MG63 (cell line): ENCODE measurements around the gene NEO1. TPM values are rescaled to one million over a fixed set of nuclear protein-coding genes. Genes with fewer than 3 reads are reported as not detected.

ENCODE experiments used
- DNase-seq: peaks from one replicate; pipeline ENCODE4 v3.0.0-alpha.2; 2020
- H3K27me3 ChIP-seq: fragments of 250-450 bp; sonication (Bioruptor Pico); 2 replicates; pipeline ENCODE4 v1.5.1; 2020; ENCODE audit warnings: mild to moderate bottlenecking, moderate library complexity
- H3K36me3 ChIP-seq: fragments of 250-450 bp; sonication (Bioruptor Pico); 2 replicates; pipeline ENCODE4 v1.5.1; 2020; ENCODE audit warnings: mild to moderate bottlenecking, moderate library complexity
- H3K4me3 ChIP-seq: fragments of 250-450 bp; sonication (Bioruptor Pico); 2 replicates; pipeline ENCODE4 v1.5.1; 2020; ENCODE audit warnings: mild to moderate bottlenecking, moderate library complexity
- H3K9me3 ChIP-seq: fragments of 250-450 bp; sonication (Bioruptor Pico); 2 replicates; pipeline ENCODE4 v1.5.1; 2020; ENCODE audit warnings: mild to moderate bottlenecking, moderate library complexity
- total RNA-seq: library from RNA; depleted of rRNA; stranded (reverse); fragments of >200 nt; shearing (Covaris generic); gene quantifications from 2 replicates; pipeline ENCODE4 v1.2.3, GENCODE V29; 2014; ENCODE audit warnings: low replicate concordance

Gene NEO1
- total RNA-seq, 1 experiment from 2014 or later = 2.2 TPM

GRCh38 chr15:73329501-73330200, 277.4 kb downstream of the NEO1 start:
- DNase-seq = no peak
- no peak overlapping the region for H3K4me3 ChIP-seq
- H3K27me3 ChIP-seq = no peaks in the 10 kb centered on the region
- no peaks in the 10 kb centered on the region for H3K9me3 ChIP-seq
- H3K36me3 ChIP-seq = no peaks in the 10 kb centered on the region

GRCh38 chr15:73330206-73331051, 278.2 kb downstream of the NEO1 start:
- Histone ChIP-seq H3K9me3 (no peaks in the 10 kb centered on the region), H3K27me3 (no peaks in the 10 kb centered on the region), H3K4me3 (no peak overlapping the region), H3K36me3 (no peaks in the 10 kb centered on the region)
- DNase-seq = no peak

DNA sequence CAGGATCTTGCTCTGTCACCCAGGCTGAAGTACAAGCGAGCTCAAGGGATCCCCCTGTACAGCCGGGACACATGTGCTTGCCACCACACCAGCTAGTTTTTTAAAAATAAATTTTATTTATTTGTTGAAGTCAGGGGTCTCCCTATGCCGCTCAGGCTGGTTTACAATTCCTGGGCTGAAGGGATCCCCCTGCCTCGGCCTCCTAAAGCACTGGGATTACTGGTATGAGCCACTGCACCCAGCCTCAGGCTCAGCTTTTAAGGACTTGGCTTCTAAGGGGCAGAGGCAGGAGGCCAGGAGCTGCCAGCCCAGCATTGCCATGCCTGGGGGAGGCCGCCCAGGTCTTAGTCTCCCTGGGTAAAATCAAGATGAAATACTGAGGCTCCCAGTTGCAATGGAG, 279.2 kb downstream of the NEO1 start:
- no peaks in the 10 kb centered on the region for H3K36me3 ChIP-seq
- no peak overlapping the region for H3K4me3 ChIP-seq
- H3K9me3 ChIP-seq = no peaks in the 10 kb centered on the region
- H3K27me3 ChIP-seq = no peaks in the 10 kb centered on the region
- DNase-seq = no peak

DNA sequence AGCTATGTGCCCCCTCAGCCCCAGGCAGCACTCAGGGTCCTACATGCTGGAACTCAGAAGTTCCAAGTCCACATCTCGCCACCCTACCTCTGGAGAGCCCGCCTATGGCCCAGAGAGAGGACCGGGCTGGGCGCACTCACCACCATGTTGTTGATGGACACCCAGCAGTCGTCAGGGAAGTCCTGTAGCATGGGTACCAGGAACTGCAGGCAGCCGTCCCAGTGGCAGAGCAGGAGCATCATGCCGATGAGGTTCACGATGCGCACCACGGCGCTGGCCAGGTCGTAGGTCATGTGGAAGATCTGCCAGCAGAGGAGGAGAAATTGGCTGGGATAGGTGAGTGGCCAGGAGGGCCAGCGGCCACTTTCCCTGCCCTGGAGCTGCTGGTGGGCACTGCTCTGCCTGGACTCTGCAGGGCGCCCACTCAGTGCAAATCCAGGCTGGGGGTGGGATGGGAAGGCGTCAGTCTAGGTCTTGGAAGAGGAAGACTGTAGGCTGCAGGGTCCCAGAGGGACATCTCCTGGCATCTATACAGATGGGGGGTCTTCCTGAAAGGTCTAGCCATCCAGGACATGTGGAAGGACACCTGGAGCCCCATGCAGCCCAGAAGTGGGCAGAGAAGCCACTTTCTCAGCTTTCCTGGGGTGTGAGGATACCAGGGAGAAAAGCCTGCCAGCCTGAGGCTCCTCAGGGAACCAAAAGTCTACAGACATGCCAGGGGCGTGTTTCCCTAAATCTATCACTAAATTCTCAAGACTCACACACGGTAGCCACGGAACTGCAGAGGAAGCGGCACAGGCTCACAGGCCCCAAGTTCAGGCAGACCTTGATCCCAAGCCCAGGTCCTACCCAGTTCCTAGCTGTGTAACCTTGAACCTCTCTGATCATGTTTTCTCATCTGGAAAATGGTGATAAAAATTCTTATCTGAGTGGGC, 280.0 kb downstream of the NEO1 start:
- Histone ChIP-seq H3K27me3 (no peaks in the 10 kb centered on the region), H3K9me3 (no peaks in the 10 kb centered on the region), H3K4me3 (no peak overlapping the region), H3K36me3 (no peaks in the 10 kb centered on the region)
- DNase-seq = no peak

GRCh38 chr15:73333001-73333400, 280.7 kb downstream of the NEO1 start:
- no peak overlapping the region for H3K4me3 ChIP-seq
- no peak for DNase-seq
- no peaks in the 10 kb centered on the region for H3K27me3 ChIP-seq
- H3K36me3 ChIP-seq = no peaks in the 10 kb centered on the region
- no peaks in the 10 kb centered on the region for H3K9me3 ChIP-seq

GRCh38 chr15:73334086-73334485, 281.8 kb downstream of the NEO1 start:
- no peak overlapping the region for H3K4me3 ChIP-seq
- H3K27me3 ChIP-seq = no peaks in the 10 kb centered on the region
- no peaks in the 10 kb centered on the region for H3K9me3 ChIP-seq
- no peak for DNase-seq
- no peaks in the 10 kb centered on the region for H3K36me3 ChIP-seq

- Histone ChIP-seq H3K4me3 (no peak overlapping the region), H3K36me3 (no peaks in the 10 kb centered on the region), H3K27me3 (no peaks in the 10 kb centered on the region), H3K9me3 (no peaks in the 10 kb centered on the region)
- DNase-seq = no peak
Observed at GRCh38 chr15:73335026-73335425, 282.8 kb downstream of the NEO1 start.

- no peaks in the 10 kb centered on the region for H3K36me3 ChIP-seq
- no peak overlapping the region for H3K4me3 ChIP-seq
- H3K9me3 ChIP-seq = no peaks in the 10 kb centered on the region
- DNase-seq = no peak
- H3K27me3 ChIP-seq = no peaks in the 10 kb centered on the region
Observed at GRCh38 chr15:73335471-73335870, 283.2 kb downstream of the NEO1 start.

- H3K36me3 ChIP-seq = no peaks in the 10 kb centered on the region
- no peaks in the 10 kb centered on the region for H3K9me3 ChIP-seq
- no peak overlapping the region for H3K4me3 ChIP-seq
- DNase-seq = no peak
- H3K27me3 ChIP-seq = no peaks in the 10 kb centered on the region
Observed at GRCh38 chr15:73336756-73337155, 284.5 kb downstream of the NEO1 start.

DNA sequence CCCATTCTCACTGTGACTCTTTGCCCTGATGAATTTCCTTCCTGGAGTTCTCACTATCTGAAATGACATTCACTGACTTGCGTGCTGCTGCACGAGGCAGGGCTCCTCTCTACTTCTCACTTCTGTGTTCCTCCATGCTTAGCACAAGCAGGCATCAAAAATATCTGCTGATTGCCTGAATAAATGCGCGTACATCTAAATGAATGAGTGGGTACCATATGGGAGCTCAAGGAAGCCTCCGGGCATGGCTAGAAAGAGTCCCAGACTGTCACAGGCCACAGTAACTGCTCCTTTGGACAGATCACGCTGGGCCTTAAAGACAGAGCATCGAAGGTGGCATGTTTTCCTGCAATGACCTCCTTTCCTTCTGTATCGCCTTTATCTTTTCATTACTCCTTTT, 284.9 kb downstream of the NEO1 start:
- H3K27me3 ChIP-seq = no peaks in the 10 kb centered on the region
- H3K4me3 ChIP-seq = no peak overlapping the region
- no peaks in the 10 kb centered on the region for H3K9me3 ChIP-seq
- no peak for DNase-seq
- H3K36me3 ChIP-seq = no peaks in the 10 kb centered on the region

GRCh38 chr15:73338058-73338457, 285.8 kb downstream of the NEO1 start:
- Histone ChIP-seq H3K36me3 (no peaks in the 10 kb centered on the region), H3K27me3 (no peaks in the 10 kb centered on the region), H3K9me3 (0 out of 2 replicates have a peak, but pooled peaks cover 2% of the 10 kb centered on the region), H3K4me3 (no peak overlapping the region)
- no peak for DNase-seq

GRCh38 chr15:73338606-73339374, 286.5 kb downstream of the NEO1 start:
- H3K27me3 ChIP-seq = no peaks in the 10 kb centered on the region
- no peaks in the 10 kb centered on the region for H3K36me3 ChIP-seq
- 0 out of 2 replicates have a peak, but pooled peaks cover 2% of the 10 kb centered on the region for H3K9me3 ChIP-seq
- no peak overlapping the region for H3K4me3 ChIP-seq
- no peak for DNase-seq

- H3K4me3 ChIP-seq = no peak overlapping the region
- no peak for DNase-seq
Observed at GRCh38 chr15:73340502-73341192, 288.4 kb downstream of the NEO1 start.

DNA sequence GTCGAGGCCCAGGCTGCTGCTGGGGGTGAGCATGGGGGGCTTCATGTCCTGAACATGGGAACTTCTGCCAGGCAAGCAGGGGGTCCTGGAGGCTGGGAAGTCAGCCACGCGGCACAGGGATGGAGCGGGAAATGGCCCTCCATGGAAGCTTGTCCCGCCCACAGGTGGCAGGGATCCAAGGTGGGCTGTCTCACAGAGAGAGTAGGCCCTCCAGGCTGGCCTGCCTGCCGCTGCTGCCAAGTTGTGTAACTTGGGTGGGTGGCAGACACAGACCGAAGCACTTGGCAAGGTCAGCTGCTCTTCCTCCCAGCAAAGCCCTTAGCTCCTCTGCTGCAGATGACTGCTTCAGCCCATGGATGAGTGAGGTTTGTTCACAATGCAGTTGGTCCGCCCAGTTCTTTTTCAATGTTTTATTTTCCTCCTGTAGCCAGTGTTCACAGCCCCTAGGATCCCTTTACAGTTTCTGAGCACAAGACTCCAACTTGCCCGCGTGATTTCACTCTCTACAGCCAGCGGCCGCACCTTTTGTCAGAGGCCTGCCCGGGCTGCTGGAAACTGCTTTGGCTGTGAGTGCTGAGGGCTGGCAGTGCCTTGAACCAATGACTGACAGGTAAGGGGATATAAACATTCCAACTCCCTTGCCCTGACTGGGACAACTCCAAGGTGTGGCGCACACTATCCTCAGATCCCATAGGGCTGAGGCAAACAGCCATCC, 289.8 kb downstream of the NEO1 start:
- DNase-seq = peak; percentile 23
- H3K27me3 ChIP-seq = peaks cover 2% of the 10 kb centered on the region; the same call in 1 of the 2 replicates
- no peaks in the 10 kb centered on the region for H3K36me3 ChIP-seq
- 0 out of 2 replicates have a peak, but pooled peaks cover 2% of the 10 kb centered on the region for H3K9me3 ChIP-seq
- no peak overlapping the region for H3K4me3 ChIP-seq

More at GRCh38 chr15:73340502-73341192, 288.4 kb downstream of the NEO1 start:
- H3K9me3 ChIP-seq = 0 out of 2 replicates have a peak, but pooled peaks cover 2% of the 10 kb centered on the region
- H3K36me3 ChIP-seq = no peaks in the 10 kb centered on the region
- no peaks in the 10 kb centered on the region for H3K27me3 ChIP-seq

DNA sequence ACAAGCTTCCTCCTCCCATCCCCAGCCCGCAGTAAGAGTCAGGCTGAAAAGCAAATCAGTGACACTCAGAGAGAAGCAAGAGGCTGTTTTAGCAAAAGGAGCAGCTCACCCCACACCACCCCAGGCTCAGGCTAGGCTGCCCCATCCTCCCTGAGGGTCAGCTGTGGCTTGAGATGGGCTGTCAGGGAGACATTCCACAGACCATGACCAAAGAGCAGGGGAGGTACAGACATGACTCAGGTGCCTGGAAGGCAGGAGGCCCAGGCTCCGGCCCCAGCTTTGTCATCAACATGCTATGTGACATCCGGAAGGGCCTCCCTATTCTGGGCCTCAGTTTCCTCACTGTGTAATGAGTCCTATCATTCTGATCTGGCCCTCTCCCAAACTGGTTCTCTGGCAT, 291.8 kb downstream of the NEO1 start:
- 0 out of 2 replicates have a peak, but pooled peaks cover 2% of the 10 kb centered on the region for H3K9me3 ChIP-seq
- no peak for DNase-seq

More for the DNA sequence above, 291.8 kb downstream of the NEO1 start:
- H3K4me3 ChIP-seq = no peak overlapping the region
- H3K36me3 ChIP-seq = no peaks in the 10 kb centered on the region
- peaks cover 3% of the 10 kb centered on the region; the same call in 1 of the 2 replicates for H3K27me3 ChIP-seq
